ENCODE data around the gene TUBGCP2.

GRCh38 chr10:133264461-133264860, 44.2 kb downstream of the TUBGCP2 start:
- TF ChIP-seq POLR2A (IDR thresholded peaks at IDR 0.05; ENCODE audit: low read length) (no peak), GATA1 (IDR thresholded peaks at IDR 0.05; ENCODE audit: low read depth, low read length) (no peak)

Measured in erythroblast (primary cell).